AG10803 (cell line): ENCODE results near the gene DLX5.

Experiments
- DNase-seq: peaks from one replicate; pipeline ENCODE4 v3.0.0; 2010; ENCODE audit warnings: low read depth
- H3K4me3 ChIP-seq: 2 replicates; pipeline ENCODE4 v1.5.1; 2011; ENCODE audit warnings: mild to moderate bottlenecking, low read length, control low read depth
- CTCF ChIP-seq: conservative IDR thresholded peaks from 2 replicates; pipeline ENCODE4 v1.5.1; 2011; ENCODE audit warnings: mild to moderate bottlenecking, low read length, control low read depth, inconsistent platforms

The DLX5 gene

GRCh38 chr7:97002555-97003261 lies 21.9 kb downstream of the DLX5 start:
- TF ChIP-seq CTCF: no peak
- DNase-seq: no peak
- H3K4me3 ChIP-seq: no peak overlapping the region

DNA sequence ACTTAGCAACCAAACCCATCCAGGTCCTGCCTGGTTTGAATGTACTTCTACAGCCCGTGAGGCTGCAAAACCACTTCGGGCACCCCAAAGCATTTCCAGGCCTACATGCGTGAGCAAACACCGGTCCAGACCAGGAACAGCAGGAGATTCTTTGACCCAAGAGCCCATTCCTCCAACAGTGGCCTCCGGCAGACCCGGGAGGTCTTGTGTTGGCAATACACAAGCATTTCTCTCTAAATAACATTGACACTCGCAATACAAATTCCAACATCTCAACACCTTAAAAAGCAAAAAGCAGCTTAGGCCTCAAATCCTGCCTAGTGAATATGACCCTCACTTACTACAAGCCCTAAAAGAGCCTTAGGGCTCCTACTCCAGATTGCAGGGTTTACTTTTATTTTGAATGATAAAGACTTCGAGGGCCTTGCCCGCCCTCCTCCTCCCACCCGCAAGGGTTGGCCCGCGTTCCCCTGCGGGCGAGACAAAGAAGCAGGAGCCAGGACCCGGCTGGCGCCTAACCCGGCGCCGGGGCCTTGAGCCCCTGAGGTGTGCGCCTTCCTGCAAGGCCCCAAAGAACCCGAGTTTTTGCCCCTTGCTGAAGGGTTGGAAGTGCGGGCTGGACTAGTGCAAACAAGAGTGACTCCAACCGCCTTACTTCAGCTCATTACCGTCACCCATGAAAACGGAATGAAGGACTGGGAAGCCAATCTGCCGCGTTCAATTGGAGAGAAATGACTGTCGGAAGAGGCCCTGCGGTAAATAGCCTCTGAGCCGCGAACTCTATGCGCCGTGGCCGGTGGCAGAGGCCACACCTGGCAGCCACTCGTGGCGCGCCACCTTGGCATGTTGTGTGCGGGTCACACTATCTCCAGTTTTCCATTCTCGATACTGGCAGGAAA lies 22.7 kb downstream of the DLX5 start:
- H3K4me3 ChIP-seq: no peak overlapping the region
- no peak for DNase-seq
- TF ChIP-seq CTCF: no peak

- DNase-seq: no peak
- TF ChIP-seq CTCF: no peak
- no peak overlapping the region for H3K4me3 ChIP-seq
Observed at GRCh38 chr7:97001221-97001620, 23.4 kb downstream of the DLX5 start.

- TF ChIP-seq CTCF: no peak
- no peak for DNase-seq
- H3K4me3 ChIP-seq: no peak overlapping the region
Observed at GRCh38 chr7:96998744-96999143, 25.9 kb downstream of the DLX5 start.

- no peak for TF ChIP-seq CTCF
- no peak overlapping the region for H3K4me3 ChIP-seq
- no peak for DNase-seq
Observed at GRCh38 chr7:96998333-96998732, 26.3 kb downstream of the DLX5 start.

- TF ChIP-seq CTCF: no peak
- H3K4me3 ChIP-seq: no peak overlapping the region
- no peak for DNase-seq
Observed at GRCh38 chr7:96997512-96998032, 27.1 kb downstream of the DLX5 start.
